ENCODE data around the gene INSRR. TPM values are rescaled to one million over a fixed set of nuclear protein-coding genes. Genes with fewer than 3 reads are reported as not detected.
A peak's percentile ranks its signal among the peaks of the same experiment; 100 is the strongest.

Gene INSRR
- total RNA-seq, 1 donor from 2014 or later: 0.45 TPM

DNA sequence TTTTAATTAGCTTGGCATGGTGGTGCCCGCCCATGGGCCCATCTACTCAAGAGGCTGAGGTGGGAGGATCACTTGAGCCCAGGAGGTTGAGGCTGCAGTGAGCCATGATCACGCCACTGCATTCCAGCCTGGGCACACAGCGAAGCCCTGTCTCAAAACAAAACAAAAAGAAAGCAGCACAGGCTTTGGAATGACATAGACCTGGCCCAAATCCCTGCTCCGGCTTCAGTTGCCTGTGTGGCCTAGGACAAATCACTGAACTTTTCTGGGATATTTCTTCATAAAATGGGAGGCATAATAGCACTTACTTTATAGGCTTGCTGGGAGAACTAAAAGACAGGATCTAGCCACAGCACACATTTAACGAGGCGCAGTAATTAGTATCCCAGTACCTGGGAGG, 37.0 kb upstream of the INSRR start:
- no peak for TF ChIP-seq CTCF (IDR thresholded peaks at IDR 0.05; ENCODE audit: unreplicated experiment)
- H3K4me3 Mint-ChIP-seq: no peak overlapping the region
- H3K27ac Mint-ChIP-seq: peak overlapping the region; percentile 34
- H3K36me3 Mint-ChIP-seq: no peaks in the 10 kb centered on the region
- no peak for DNase-seq (ENCODE audit: low spot score in 2 of 2, unreplicated experiment in 2 of 2)
- H3K4me1 Mint-ChIP-seq: peaks cover 50% of the 10 kb centered on the region
- H3K27me3 Mint-ChIP-seq (ENCODE audit: low read depth): peaks cover 28% of the 10 kb centered on the region
- H3K9me3 Mint-ChIP-seq: no peaks in the 10 kb centered on the region

DNA sequence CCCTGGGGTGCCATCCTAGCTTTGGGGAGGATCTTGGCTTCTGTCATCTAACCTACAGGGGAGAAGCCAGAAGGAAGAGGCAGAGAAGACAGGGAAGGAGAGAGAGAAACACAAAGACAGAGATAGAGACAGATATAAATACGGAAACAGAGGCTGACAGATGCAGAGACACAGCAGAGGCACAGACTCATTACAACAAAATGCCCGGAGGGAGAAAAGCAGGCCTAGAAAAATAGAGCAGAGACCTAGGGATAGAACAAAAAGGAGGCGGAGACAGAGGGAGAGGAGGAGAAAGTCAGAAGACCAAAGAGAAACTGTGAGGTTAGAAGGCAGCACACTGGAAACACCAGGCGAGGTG, 36.5 kb upstream of the INSRR start:
- DNase-seq (ENCODE audit: low spot score in 2 of 2, unreplicated experiment in 2 of 2): no peak
- Mint-ChIP-seq H3K27ac (peak overlapping the region; percentile 80), H3K9me3 (no peaks in the 10 kb centered on the region), H3K36me3 (no peaks in the 10 kb centered on the region), H3K27me3 (ENCODE audit: low read depth) (peaks cover 33% of the 10 kb centered on the region), H3K4me3 (no peak overlapping the region), H3K4me1 (peaks cover 50% of the 10 kb centered on the region)
- no peak for TF ChIP-seq CTCF (IDR thresholded peaks at IDR 0.05; ENCODE audit: unreplicated experiment)

DNA sequence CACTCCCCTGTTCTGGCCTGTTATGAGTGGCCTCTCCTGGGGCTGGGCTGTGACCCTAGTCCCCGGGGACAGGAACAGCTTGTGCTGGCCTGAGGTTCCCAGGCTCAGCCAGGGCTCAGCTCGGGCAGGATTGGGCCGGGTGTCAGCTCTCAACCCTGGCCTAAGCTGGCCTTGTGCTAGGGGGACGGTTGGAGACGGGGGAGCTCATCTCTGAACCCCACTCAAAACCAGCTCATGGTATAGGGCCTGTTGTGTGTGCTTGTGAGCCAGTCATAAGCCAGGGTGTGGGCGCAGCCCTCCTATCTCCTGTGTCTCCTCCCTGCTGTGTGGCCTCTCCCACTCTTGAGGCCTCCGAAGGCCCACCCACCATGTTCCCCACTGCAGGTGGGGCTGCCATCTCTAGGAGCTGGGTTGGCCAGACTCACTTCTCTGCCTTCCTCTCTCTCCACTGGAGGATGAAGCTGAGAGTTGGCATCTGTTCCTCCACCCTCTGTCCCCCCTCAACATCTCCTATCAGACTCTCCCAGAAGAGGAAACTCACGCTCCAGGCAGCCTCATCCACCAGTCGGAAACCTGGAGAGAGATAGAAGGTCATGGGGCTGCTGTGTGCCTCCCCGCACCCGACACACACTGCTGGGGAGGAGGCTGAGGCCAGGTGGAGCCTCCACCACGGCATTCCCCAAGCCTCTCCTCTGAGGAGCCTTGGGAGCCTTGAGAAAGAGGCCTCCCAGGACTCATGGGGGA, 36.0 kb upstream of the INSRR start:
- DNase-seq (ENCODE audit: low spot score in 2 of 2, unreplicated experiment in 2 of 2): no peak
- H3K4me1 Mint-ChIP-seq: peaks cover 47% of the 10 kb centered on the region
- peaks cover 36% of the 10 kb centered on the region for H3K27me3 Mint-ChIP-seq (ENCODE audit: low read depth)
- no peaks in the 10 kb centered on the region for H3K36me3 Mint-ChIP-seq
- peak overlapping the region; percentile 80 for H3K27ac Mint-ChIP-seq
- no peak for TF ChIP-seq CTCF (IDR thresholded peaks at IDR 0.05; ENCODE audit: unreplicated experiment)
- H3K4me3 Mint-ChIP-seq: peak overlapping the region; percentile 43
- H3K9me3 Mint-ChIP-seq: no peaks in the 10 kb centered on the region

DNA sequence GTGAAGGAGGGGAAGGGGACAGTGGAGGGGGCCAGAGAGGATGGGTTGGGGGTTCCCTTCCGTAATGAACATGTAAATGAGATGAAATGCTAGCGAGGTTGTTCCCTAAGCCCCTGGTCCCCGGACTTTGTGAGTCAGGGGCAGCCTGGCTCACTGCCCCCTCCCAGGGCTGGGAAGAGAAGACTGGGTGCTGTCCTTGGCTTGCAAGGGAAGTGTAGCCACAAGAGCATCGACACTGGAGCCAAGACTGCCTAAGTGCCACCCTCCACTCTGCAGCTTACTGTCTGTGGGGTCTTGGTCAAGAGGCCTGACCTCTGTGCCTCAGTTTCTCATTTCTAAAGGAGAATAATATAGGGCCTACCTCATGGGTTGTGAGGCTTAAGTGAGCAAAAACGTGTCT, 35.1 kb upstream of the INSRR start:
- Mint-ChIP-seq H3K27me3 (ENCODE audit: low read depth) (peaks cover 36% of the 10 kb centered on the region), H3K27ac (peak overlapping the region; percentile 41), H3K4me1 (peaks cover 46% of the 10 kb centered on the region), H3K4me3 (peak overlapping the region; percentile 54), H3K36me3 (no peaks in the 10 kb centered on the region), H3K9me3 (no peaks in the 10 kb centered on the region)
- DNase-seq (ENCODE audit: low spot score in 2 of 2, unreplicated experiment in 2 of 2): no peak
- no peak for TF ChIP-seq CTCF (IDR thresholded peaks at IDR 0.05; ENCODE audit: unreplicated experiment)

DNA sequence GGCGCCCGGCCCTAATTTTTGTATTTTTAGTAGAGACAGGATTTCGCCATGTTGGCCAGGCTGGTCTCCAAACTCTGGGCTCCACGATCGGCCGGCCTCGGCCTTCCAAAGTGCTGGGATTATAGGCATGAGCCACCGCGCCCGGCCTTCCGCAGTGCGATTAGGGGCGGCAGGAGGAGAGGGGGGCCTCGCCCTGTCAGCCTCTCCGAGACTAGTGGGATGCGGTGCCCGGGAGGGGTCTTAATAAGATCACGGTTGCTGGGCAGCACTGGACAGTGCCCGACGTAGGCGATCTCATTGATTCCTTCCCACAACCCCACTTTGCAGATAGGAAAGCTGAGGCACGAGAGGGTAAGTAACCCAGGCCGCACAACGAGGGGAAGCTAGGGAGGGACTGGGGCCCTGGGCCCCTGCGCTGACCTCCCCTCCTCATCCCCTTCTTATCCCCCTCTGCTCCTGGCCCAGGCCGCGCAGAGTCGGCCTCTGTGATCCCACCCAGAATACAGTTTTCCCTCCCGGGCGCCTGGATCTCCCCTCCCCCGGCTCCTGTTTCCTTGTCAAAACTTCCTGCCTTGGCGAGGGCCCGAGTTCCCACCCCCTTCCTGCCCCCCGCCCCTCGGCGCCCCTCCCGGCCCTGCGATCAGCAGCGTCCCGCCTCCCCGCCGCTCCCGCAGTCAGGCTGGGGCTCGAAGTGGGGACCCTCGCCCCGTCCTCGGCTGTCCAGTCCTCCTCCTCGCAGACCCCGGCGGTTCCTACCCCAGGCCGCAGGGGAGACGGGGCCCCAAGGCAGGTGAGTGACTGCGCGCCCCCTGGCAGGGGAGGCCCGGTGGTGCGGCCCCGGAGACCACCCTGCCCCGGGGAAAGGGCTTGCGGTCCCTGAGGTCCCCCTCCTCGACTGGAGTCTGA, 34.4 kb upstream of the INSRR start, which contains the start of gene PEAR1:
PEAR1 (plus strand) TSS at position 671 of the 906 bp plus-strand sequence. CDS start 10,209 bp downstream, outside the sequence.
- DNase-seq (ENCODE audit: low spot score in 2 of 2, unreplicated experiment in 2 of 2): peak in 1 of 2 experiments; percentile 45
- no peaks in the 10 kb centered on the region for H3K36me3 Mint-ChIP-seq
- peaks cover 41% of the 10 kb centered on the region for H3K4me1 Mint-ChIP-seq
- H3K27ac Mint-ChIP-seq: peak within 1 kb of the TSS; percentile 41
- peak within 1 kb of the TSS; percentile 54 for H3K4me3 Mint-ChIP-seq
- TF ChIP-seq CTCF (IDR thresholded peaks at IDR 0.05; ENCODE audit: unreplicated experiment): no peak
- no peaks in the 10 kb centered on the region for H3K9me3 Mint-ChIP-seq
- peaks cover 40% of the 10 kb centered on the region for H3K27me3 Mint-ChIP-seq (ENCODE audit: low read depth)

Data from mesothelial cell of epicardium (in vitro differentiated cells).